Activated naive CD8-positive, alpha-beta T cell treated with anti-CD3 and anti-CD28 coated beads, Interleukin-2, amount 10 ng/mL, durations not matched to agents 7 days and 5 days (primary cell): ENCODE data around the gene EIF2B4. TPM values are rescaled to one million over a fixed set of nuclear protein-coding genes. Genes with fewer than 3 reads are reported as not detected.
"Not testable (repeated sequence)": the region's sequence is repeated elsewhere in the genome, so short reads cannot be mapped to it uniquely, and the experiment has no call there.

ENCODE experiments used
- ATAC-seq: fragments of 150-1000 bp; cut with Tn5 transposase; one replicate; pipeline ENCODE4 v1.10.0; 2021; ENCODE audit warnings: low read depth, moderate library complexity
- POLR2A ChIA-PET: fragments of 350-600 bp; sonication (Branson Sonifier 250); formaldehyde crosslinking; loops from one replicate; lab custom pipeline; 2021; ENCODE audit warnings: antibody characterized with exemption; lab: Charles Lee
- DNase-seq: peaks from one replicate; pipeline ENCODE4 v3.0.0; 2021
- H3K27ac Mint-ChIP-seq: one replicate; pipeline ENCODE4 v1.8.0; 2022; ENCODE audit warnings: mild to moderate bottlenecking, mixed read lengths
- H3K27me3 Mint-ChIP-seq: one replicate; pipeline ENCODE4 v1.8.0; 2022; ENCODE audit warnings: mild to moderate bottlenecking, moderate library complexity, mixed read lengths
- H3K36me3 Mint-ChIP-seq: one replicate; pipeline ENCODE4 v1.8.0; 2021; ENCODE audit warnings: mild to moderate bottlenecking, mixed read lengths
- H3K4me1 Mint-ChIP-seq: one replicate; pipeline ENCODE4 v1.8.0; 2021; ENCODE audit warnings: mixed read lengths
- H3K4me3 Mint-ChIP-seq: one replicate; pipeline ENCODE4 v1.8.0; 2022; ENCODE audit warnings: mild to moderate bottlenecking, moderate library complexity, mixed read lengths
- H3K9me3 Mint-ChIP-seq: one replicate; pipeline ENCODE4 v1.8.0; 2021; ENCODE audit warnings: mixed read lengths
- total RNA-seq, 2 experiments: library from RNA; stranded (reverse); gene quantifications; one replicate each; pipeline ENCODE4 v1.2.3, GENCODE V29; 2021

The EIF2B4 gene
- total RNA-seq, 2 experiments from 2014 or later, result 38.3 to 39.2 TPM

DNA sequence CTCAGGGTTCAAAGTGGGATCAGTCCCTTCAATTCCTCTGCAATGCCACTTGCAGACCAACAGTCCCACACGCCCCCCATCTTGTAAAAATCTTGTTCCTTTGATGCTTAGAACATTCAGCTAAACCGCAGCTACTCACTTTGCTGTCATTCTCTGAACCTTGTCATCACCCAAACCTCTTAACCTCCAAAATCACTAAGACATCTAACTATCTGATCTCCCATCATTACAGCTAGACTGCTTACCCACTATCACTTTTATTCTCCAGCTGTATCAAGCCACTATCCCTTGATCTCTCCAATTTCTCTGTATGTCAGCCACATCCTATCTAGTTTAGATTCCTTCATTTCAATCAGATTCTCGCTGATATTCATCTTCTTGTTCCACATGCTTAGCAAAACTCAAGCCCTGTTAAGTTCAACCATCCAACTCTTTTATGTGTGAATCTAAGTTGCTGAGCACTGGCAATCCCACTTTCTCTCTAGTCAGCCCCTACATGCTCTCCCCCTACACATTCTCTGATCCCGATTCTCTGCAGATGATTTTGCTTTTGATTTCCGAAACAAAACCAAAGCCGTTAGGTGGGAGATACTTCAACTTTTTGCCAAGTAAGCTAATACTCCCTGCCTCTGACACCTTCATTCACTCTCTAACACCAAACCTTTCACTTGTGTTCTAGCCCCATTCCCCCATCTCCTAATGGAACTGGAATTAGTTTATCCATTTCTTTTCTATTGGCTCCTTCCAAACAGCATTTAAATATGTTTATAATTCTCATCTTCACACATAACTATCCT lies 18.1 kb downstream of the EIF2B4 start:
- Mint-ChIP-seq H3K4me1 (peaks cover 30% of the 10 kb centered on the region), H3K27me3 (no peaks in the 10 kb centered on the region), H3K27ac (peak overlapping the region; percentile 64), H3K36me3 (peaks cover 14% of the 10 kb centered on the region), H3K9me3 (no peaks in the 10 kb centered on the region), H3K4me3 (peak overlapping the region; percentile 35)
- POLR2A ChIA-PET, result interaction anchor here (1.0 to 2.9 kb wide), 6 partner anchors 10 to 276 kb away, joined by 3 to 9 read pairs (median 4); partner anchors contain the start of genes MPV17, PPM1G and ZNF513
- no peak for DNase-seq
- ATAC-seq, result peak; percentile 27

DNA sequence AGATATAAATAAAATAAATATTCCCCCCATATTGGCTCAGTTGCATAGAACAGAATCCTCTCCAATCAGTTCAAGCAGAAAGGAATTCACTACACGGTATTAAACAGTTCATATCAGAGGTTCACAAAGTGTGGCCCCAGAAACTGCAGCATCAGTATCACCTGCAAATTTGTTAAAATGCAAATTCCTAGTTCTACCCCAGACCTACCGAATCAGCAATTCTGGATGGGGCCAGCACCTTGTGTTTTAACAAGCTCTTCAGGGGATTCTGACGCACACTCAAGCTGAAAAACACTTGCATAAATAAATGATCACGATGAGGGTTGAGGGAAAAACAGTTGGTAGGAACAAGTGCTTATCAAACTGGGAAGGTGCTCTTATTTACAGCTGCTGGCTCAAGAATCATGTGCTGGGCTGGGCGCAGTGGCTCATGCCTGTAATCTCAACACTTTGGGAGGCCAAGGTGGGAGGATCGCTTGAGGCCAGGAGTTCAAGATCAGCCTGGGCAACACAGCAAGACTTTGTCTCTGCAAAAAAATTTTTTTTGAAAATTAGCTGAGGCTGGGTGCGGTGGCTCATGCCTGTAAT lies 19.9 kb downstream of the EIF2B4 start:
- no peak overlapping the region for H3K4me3 Mint-ChIP-seq
- no peaks in the 10 kb centered on the region for H3K27me3 Mint-ChIP-seq
- ATAC-seq (no peak), DNase-seq (no peak)
- peaks cover 25% of the 10 kb centered on the region for H3K4me1 Mint-ChIP-seq
- no peak overlapping the region for H3K27ac Mint-ChIP-seq
- peaks cover 19% of the 10 kb centered on the region for H3K36me3 Mint-ChIP-seq
- POLR2A ChIA-PET, result interaction anchor here (0.6 to 0.7 kb wide), 2 partner anchors 20 to 1638 kb away, joined by 3 to 8 read pairs; no protein-coding TSS in a partner anchor
- H3K9me3 Mint-ChIP-seq, result no peaks in the 10 kb centered on the region

DNA sequence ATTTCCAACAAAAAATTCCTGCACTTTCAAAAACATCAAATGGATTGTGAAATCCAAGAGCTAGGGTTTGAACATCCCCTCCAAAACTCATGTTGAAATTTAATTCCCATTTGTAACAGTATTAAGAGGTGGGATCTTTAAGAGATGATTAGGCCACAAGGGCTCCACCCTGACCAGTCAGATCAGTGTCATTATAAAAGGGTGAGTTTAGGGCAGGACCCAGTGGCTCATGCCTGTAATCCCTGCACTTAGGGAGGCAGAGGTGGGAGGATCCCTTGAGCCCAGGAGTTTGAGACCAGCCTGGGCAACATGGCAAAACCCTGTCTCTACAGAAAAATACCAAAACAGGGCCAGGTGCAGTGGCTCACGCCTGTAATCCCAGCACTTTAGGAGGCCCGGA lies 22.5 kb downstream of the EIF2B4 start:
- H3K4me1 Mint-ChIP-seq, result peaks cover 19% of the 10 kb centered on the region
- peaks cover 16% of the 10 kb centered on the region for H3K36me3 Mint-ChIP-seq
- no peak overlapping the region for H3K4me3 Mint-ChIP-seq
- no peaks in the 10 kb centered on the region for H3K9me3 Mint-ChIP-seq
- DNase-seq (no peak), ATAC-seq (no peak)
- POLR2A ChIA-PET, result no interaction called here
- no peaks in the 10 kb centered on the region for H3K27me3 Mint-ChIP-seq
- H3K27ac Mint-ChIP-seq, result no peak overlapping the region

DNA sequence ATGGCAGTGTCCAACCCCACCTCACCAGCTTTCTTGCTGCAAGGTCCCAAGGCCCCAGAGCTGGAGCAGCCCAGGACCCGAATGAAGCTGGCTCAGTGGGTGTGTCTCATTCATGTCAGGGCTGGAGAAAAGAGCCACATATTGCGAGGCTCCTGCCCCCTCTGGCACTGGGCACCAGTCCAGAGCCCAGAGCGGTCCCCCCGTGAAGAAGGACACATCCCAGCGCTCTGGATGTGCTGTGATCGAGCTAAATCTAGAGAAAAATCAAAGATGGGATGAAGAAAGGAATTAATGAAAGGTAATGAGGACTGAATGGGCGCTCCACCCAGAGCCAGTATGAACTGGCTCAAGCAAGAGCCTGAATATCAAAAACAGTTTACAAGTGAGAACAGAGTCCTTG lies 34.0 kb downstream of the EIF2B4 start:
- peaks cover 24% of the 10 kb centered on the region for H3K36me3 Mint-ChIP-seq
- H3K4me3 Mint-ChIP-seq, result no peak overlapping the region
- no peaks in the 10 kb centered on the region for H3K4me1 Mint-ChIP-seq
- ATAC-seq (no peak), DNase-seq (no peak)
- no peaks in the 10 kb centered on the region for H3K9me3 Mint-ChIP-seq
- H3K27ac Mint-ChIP-seq, result no peak overlapping the region
- POLR2A ChIA-PET, result interaction anchor here (1.2 kb wide), 1 partner anchor 14 kb away, joined by 4 read pairs; the partner anchor contains the start of gene MPV17
- H3K27me3 Mint-ChIP-seq, result no peaks in the 10 kb centered on the region

GRCh38 chr2:27335311-27335710 lies 34.8 kb downstream of the EIF2B4 start:
- Mint-ChIP-seq H3K27ac (no peak overlapping the region), H3K27me3 (no peaks in the 10 kb centered on the region), H3K9me3 (no peaks in the 10 kb centered on the region), H3K36me3 (peaks cover 24% of the 10 kb centered on the region), H3K4me3 (no peak overlapping the region), H3K4me1 (no peaks in the 10 kb centered on the region)
- POLR2A ChIA-PET, result no interaction called here
- DNase-seq (no peak), ATAC-seq (no peak)

DNA sequence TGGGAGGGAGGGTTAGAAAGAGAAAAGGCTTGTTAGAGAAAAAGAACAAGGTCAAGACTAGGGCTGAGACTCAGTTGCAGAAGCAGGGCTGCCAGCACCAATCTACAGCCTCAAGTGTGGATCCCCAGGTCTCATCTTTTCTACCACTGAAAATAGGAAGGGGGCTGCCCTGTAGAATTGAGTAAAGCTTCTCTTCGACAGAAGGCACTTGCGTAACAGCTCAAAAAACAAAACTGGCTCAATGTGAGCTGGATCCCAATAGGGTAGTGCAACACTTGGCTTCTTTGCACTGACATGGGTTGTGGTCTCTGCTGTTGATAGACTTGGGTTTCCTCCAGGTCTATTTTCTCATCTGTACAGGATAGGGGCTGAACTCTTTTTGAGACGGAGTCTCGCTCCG lies 45.4 kb downstream of the EIF2B4 start:
- DNase-seq (no peak), ATAC-seq (no peak)
- H3K9me3 Mint-ChIP-seq, result no peaks in the 10 kb centered on the region
- H3K4me1 Mint-ChIP-seq, result peaks cover 13% of the 10 kb centered on the region
- H3K27me3 Mint-ChIP-seq, result no peaks in the 10 kb centered on the region
- peak overlapping the region; percentile 9 for H3K27ac Mint-ChIP-seq
- peaks cover 19% of the 10 kb centered on the region for H3K36me3 Mint-ChIP-seq
- POLR2A ChIA-PET, result no interaction called here
- no peak overlapping the region for H3K4me3 Mint-ChIP-seq

DNA sequence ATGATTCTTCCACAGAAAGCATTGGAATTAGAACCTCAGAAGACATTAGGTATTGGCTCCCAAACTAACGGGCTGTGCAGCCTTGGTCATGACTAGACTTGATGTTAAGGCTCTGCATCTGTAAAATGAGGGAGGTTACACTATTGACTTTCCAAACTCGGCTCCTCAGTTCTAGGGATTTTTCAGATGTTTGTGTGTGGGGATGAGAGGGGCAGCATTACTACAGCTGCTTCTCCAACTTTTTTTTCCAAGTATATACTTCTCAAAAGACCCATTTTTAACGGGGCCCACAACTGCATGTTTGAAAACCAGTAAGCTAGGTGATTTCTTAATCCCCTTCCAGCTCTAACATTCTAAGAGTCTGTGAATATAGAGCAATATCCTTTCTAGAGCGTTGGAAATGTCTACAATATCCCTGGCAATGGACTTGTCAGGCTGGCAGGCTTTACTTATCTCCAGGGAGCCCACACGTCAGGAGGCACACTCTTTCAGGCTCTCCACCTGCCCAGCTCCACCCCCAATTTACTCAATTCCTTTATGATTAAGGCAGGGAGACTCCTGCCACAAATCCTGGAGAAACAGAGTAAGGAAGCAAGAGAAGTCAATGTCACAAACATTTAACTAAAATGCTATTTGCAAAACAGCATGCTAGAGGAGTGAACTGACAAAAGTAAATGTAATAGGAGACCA lies 46.4 kb downstream of the EIF2B4 start:
- Mint-ChIP-seq H3K27me3 (no peaks in the 10 kb centered on the region), H3K27ac (peak overlapping the region; percentile 95), H3K4me1 (peaks cover 13% of the 10 kb centered on the region), H3K4me3 (peak overlapping the region; percentile 97), H3K9me3 (no peaks in the 10 kb centered on the region), H3K36me3 (peaks cover 19% of the 10 kb centered on the region)
- ATAC-seq (no peak), DNase-seq (no peak)
- POLR2A ChIA-PET, result interaction anchor here (0.5 to 3.0 kb wide), 6 partner anchors 25 to 86 kb away, joined by 3 to 15 read pairs (median 8); partner anchors contain the start of genes EIF2B4, GTF3C2, PPM1G and SNX17

DNA sequence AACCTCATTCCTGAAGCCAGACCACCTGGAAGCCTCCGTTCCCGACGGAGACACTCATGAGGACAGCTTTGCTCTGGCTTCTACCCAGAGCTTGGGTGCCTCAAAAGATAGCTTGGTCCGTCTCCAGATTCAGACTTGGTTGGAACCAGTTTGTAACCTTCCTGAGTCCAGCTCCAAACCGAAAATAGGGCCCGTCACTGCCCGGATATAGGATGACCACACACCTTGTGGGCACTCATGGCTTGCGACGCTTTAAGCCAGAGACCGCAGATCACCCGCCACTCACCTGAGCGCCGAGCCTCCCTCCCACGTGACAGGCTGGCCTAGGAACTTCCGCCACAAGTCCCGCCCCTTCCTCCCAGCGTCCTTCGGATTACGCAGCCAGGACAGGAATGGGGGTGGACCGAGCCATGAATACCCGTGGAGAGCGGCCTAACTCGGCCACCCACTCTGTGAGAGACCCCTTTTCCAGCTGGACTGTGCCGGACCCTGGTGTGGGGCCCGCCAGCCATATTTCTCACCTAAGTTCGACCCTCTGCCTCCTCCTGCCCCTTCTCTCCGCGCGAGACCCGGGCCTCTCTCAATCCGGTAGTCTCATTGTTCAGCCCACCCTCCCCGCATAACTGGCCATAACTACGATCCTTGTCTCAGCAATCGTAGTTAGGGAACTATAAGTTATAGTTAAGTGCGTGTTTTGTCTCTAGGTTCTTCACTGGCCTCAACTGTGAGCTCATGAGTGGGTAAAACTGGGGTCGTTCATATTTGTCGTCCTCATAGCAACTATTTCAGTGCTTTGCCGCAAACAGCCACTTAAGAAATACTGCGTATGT lies 47.2 kb downstream of the EIF2B4 start, which contains the start of gene MPV17:
MPV17 (minus strand) TSS at position 332 of the 830 bp plus-strand sequence. CDS start 580 bp downstream, outside the sequence.
- Mint-ChIP-seq H3K4me3 (peak within 1 kb of the TSS; percentile 97), H3K27ac (peak within 1 kb of the TSS; percentile 95), H3K4me1 (peaks cover 13% of the 10 kb centered on the region), H3K9me3 (no peaks in the 10 kb centered on the region), H3K27me3 (no peaks in the 10 kb centered on the region), H3K36me3 (peaks cover 15% of the 10 kb centered on the region)
- DNase-seq (peak; percentile 85), ATAC-seq (peak; percentile 90)
- POLR2A ChIA-PET, result interaction anchor here (0.5 to 3.0 kb wide), 15 partner anchors 13 to 1101 kb away, joined by 3 to 15 read pairs (median 4); partner anchors contain the start of genes AGBL5, EIF2B4, GTF3C2 and KHK

GRCh38 chr2:27322301-27322765 lies 47.8 kb downstream of the EIF2B4 start:
- peak overlapping the region; percentile 97 for H3K4me3 Mint-ChIP-seq
- H3K36me3 Mint-ChIP-seq, result peaks cover 12% of the 10 kb centered on the region
- H3K27ac Mint-ChIP-seq, result peak overlapping the region; percentile 95
- DNase-seq, result peak; percentile 45
- H3K9me3 Mint-ChIP-seq, result no peaks in the 10 kb centered on the region
- peaks cover 13% of the 10 kb centered on the region for H3K4me1 Mint-ChIP-seq
- peak; percentile 40 for ATAC-seq
- no peaks in the 10 kb centered on the region for H3K27me3 Mint-ChIP-seq
- POLR2A ChIA-PET, result interaction anchor here (0.5 to 3.0 kb wide), 13 partner anchors 14 to 1101 kb away, joined by 3 to 15 read pairs (median 4); partner anchors contain the start of genes AGBL5, EIF2B4, GTF3C2 and KHK

GRCh38 chr2:27320958-27321543 lies 49.1 kb downstream of the EIF2B4 start:
- Mint-ChIP-seq H3K27ac (peak overlapping the region; percentile 31), H3K9me3 (no peaks in the 10 kb centered on the region), H3K4me1 (peaks cover 13% of the 10 kb centered on the region), H3K27me3 (no peaks in the 10 kb centered on the region), H3K4me3 (no peak overlapping the region), H3K36me3 (peaks cover 2% of the 10 kb centered on the region)
- DNase-seq (no peak), ATAC-seq (no peak)
- POLR2A ChIA-PET, result no interaction called here

- not testable (repeated sequence) for H3K4me3 Mint-ChIP-seq, ATAC-seq, H3K36me3 Mint-ChIP-seq, H3K27me3 Mint-ChIP-seq, H3K27ac Mint-ChIP-seq, DNase-seq, H3K9me3 Mint-ChIP-seq
- peaks cover 13% of the 10 kb centered on the region for H3K4me1 Mint-ChIP-seq
- POLR2A ChIA-PET, result interaction anchor here (0.7 kb wide), 1 partner anchor 976 kb away, joined by 3 read pairs; no protein-coding TSS in a partner anchor
Measured at GRCh38 chr2:27319839-27320238, 50.3 kb downstream of the EIF2B4 start.
